Astrocyte of the spinal cord (primary cell): ENCODE data around the gene SORCS2.

Experiments
- DNase-seq: peaks from one replicate; pipeline ENCODE4 v3.0.0; 2011; ENCODE audit warnings: low read depth, low spot score
- H3K4me3 ChIP-seq: 2 replicates; pipeline ENCODE4 v1.5.1; 2011; ENCODE audit warnings: low read depth, mild to moderate bottlenecking, low read length, moderate library complexity
- in situ Hi-C: cut with HindIII; loops from 2 replicates; pipeline ENCODE4 v1.10.0; 2017; ENCODE audit warnings: low sequenced_read_pairs
- TF ChIP-seq, protein P1 (sequence below): IDR thresholded peaks from 2 replicates; pipeline ENCODE4 v1.5.1; 2012; ENCODE audit warnings: low read depth, mild to moderate bottlenecking, low read length, inconsistent platforms

The SORCS2 gene

DNA sequence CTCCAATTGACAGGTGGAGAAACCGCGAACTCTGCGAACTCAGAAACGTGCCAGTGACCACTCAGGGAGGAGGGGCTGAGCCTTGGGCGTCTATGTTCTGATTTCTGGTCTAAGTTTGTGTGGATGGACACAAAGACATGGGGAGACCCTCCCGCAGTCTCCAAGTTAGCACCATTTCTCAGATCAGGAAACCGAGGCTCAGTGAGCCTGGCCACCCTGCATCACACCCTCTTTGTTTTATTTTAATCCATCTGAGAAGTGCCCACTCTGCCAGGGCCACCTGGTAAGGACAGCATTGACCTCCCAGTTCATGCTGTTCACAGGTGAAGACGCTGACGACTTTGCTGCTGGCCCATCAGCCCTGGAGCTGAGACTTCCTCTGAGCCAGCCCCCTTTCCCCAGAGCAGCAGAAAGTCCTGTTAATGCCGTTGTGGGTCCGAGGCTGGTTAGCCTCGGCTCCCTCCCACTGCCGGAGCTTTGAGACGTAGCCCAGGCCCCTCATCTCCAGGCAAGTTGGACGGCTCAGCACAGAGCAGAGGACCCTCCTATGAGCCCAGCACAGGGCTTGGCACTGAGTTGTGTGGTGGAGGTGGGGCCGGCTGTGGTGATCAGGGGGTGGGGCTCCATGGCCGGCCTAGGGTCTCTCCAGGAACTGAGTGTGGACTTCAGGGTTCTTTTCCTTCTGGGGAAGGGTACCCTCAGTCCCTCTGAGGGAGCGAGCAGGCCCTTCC is 198.7 kb downstream of the SORCS2 start:
- no peak for DNase-seq
- no peak overlapping the region for H3K4me3 ChIP-seq
- TF ChIP-seq, protein P1, sequence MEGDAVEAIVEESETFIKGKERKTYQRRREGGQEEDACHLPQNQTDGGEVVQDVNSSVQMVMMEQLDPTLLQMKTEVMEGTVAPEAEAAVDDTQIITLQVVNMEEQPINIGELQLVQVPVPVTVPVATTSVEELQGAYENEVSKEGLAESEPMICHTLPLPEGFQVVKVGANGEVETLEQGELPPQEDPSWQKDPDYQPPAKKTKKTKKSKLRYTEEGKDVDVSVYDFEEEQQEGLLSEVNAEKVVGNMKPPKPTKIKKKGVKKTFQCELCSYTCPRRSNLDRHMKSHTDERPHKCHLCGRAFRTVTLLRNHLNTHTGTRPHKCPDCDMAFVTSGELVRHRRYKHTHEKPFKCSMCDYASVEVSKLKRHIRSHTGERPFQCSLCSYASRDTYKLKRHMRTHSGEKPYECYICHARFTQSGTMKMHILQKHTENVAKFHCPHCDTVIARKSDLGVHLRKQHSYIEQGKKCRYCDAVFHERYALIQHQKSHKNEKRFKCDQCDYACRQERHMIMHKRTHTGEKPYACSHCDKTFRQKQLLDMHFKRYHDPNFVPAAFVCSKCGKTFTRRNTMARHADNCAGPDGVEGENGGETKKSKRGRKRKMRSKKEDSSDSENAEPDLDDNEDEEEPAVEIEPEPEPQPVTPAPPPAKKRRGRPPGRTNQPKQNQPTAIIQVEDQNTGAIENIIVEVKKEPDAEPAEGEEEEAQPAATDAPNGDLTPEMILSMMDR = no peak
- in situ Hi-C loops = no loop called here

DNA sequence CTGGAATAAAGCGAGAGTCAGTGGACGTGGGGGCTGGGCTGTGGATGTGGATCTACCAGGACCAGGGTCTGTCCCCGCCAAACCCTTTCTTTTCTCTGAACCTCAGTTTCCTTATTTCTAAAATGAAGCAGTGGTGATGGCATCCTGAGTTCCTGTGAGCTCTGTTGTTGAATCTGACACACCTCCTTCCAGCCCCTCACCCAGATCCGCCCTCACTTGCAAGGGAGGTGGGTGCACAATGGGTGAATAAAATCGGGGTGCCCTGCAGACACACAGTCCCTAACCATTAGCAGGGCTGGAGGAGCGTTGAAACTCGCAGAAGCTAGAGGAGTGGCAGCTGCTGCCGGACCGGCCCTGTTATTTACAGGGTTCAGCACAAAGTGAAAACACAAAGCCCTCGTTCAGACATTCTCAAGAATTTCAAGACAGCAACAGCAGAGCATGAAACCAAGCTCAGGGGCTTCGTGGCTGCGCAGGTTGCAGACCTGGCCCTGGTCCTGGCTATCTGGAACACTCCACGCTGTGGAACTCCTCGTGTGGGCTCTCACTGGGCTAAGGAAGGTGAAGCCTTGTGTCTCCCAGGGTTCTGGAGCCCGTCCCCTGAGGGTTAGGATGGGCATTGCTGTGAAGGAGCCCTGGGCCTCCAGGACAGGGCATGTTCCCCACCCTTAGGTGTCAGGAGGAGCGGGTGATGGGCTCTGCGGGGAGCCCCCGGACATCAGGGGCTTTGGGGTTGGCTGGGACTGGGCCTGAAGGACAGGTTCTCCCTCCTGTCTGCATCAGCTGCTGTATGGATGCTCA is 199.5 kb downstream of the SORCS2 start:
- in situ Hi-C loops = no loop called here
- no peak for DNase-seq

DNA sequence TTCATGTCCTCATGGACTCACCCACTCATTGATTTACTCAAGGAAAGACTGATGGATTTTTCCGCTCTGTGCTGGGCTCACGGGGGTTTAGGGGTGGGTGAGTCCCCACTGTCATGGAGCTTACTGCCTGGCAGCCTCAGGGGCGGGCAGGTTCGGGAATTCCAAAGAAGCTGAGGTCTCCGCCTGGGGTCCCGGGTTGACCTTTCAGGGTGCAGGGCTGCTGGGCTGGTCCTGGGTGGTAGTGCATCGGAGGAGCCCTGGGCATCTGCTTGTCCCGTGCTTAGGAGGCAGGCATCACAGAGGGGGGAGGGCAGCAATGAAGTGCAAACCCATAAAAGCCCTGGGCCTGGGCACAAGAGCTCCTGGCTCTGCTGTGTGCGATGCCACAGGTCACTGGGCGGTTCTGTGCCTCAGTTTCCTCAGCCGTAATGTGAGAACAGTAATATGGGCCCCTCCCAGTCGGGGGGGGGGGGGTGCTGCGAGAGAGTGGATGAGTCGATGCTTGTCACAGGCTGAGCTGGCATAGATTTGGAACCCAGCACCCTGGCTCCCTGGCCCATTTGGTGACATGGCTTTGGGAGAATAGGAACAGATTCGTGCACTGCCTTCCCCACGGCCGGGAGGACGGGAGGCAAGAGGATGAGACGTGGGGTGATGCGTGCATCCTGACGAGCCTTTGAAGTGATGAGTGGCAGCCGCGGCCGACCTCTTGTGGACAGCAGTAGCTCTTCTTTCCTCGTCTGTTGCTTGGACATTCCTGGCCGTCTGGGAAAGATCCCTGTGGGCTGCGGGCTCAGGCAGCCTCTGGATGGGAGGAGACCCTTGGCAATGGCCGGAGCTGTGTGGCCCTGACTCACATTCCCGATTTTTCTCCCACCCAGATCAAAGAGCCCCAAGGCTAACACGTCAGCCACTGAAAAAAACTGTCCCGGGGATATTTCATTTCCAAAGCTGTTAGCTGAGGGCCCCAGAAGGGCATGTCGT is 200.4 kb downstream of the SORCS2 start:
- in situ Hi-C loops = no loop called here

More for the DNA sequence above, 199.5 kb downstream of the SORCS2 start:
- TF ChIP-seq, protein P1 = no peak
- H3K4me3 ChIP-seq = no peak overlapping the region

DNA sequence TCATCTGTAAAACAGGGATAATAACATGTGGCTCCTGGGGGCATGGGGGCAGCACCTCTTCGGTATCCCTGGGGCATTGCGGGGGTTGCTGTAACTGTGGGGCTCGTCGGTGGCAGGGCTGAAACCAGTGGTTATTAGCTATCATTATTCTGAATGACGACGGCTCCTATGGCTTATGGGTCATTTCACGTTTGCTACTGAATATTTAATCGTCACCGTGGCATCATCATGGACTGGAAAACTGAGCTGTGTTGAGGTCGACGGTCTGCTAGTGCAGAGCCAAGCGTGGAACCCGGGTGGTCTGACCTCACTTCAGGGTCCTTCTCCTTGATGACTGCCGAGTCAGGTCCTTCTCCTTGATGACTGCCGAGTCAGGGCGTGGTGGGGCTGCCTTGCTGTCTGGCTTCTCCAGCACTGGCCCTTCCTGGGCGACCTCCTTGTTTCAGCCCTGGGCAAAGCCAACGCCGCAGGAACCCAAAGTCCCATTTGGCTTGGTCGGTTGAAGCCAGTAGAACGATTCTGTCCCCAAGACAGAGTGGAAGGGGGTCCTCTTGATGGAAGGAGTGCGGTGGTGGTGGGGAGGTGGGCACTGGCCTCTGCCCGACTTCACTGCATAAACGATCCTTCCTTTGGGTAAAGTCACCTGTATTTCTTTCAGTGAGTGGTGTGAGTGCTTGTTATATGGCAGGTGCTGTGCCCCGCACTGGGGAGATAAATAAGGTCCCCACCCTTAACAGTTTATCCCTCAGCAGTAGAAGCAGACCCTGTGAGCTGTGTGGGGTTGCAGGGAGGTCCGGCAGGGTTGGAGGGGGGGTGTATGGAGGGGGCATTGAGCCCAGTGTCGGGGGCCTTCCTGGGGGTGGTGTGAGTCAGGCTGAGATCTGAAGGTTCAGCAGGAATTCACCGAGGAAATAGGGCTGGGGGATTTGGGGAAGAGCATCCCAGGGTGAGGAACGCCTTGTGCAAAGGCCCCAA is 201.6 kb downstream of the SORCS2 start:
- no peak overlapping the region for H3K4me3 ChIP-seq
- in situ Hi-C loops = no loop called here
- TF ChIP-seq, protein P1 = no peak
- DNase-seq = no peak

More for the DNA sequence above, 200.4 kb downstream of the SORCS2 start:
- DNase-seq = peak; percentile 21
- H3K4me3 ChIP-seq = no peak overlapping the region
- TF ChIP-seq, protein P1 = peak; percentile 18

DNA sequence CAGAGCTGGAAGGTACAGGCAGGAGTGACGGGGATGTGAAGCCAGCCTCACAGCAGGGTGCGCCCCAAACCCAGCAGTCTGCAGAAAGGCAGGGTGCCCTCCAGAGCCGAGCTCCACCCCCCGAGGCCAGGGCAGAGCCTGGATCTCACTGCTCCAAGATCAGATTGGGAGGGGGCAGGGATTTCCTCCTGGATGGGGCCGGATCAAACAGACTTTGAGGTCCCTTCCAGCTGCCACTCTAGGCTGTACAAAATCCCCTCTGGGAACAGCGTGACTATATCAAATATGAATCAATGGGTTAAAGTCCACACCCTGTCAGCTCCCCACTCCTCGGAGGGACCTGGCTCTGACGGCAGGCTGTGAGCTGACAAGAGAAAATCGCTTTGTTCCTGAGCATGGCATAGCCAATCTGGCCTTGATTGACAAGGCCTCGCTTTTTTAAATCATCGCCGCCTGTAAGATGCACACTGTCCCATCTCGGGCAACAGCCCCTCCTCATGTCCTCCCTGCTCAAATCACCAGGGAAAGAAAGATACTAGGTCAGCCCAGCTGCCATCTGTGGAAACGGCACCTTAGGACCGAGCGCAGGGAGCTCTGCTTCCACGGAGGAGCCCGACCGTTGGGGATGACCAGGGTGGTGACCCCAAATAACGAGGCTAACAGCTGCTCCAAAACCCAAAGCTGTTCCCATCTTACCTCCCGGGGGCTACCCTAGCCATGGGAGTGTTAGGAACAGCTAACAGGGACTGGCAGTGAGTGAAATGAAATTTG is 202.5 kb downstream of the SORCS2 start:
- no peak for DNase-seq
- in situ Hi-C loops = no loop called here
- TF ChIP-seq, protein P1 = no peak
- no peak overlapping the region for H3K4me3 ChIP-seq
